WTC11 (cell line): ENCODE results near the gene SIGLEC1. TPM values are rescaled to one million over a fixed set of nuclear protein-coding genes. Genes with fewer than 3 reads are reported as not detected.

Source experiments
- ATAC-seq: fragments of 200-7000 bp; cut with Tn5 transposase; 2 replicates; pipeline ENCODE4 v1.10.0; 2021; ENCODE audit warnings: mild to moderate bottlenecking, moderate library complexity
- CTCF ChIA-PET: fragments of 300-600 bp; sonication (Branson Sonifier 250); formaldehyde crosslinking; loops from one replicate; lab custom pipeline; 2021; ENCODE audit warnings: antibody characterized with exemption; lab: Charles Lee
- POLR2A ChIA-PET: fragments of 350-600 bp; sonication (Branson Sonifier 250); formaldehyde crosslinking; loops from one replicate; lab custom pipeline; 2021; ENCODE audit warnings: antibody characterized with exemption; lab: Charles Lee
- DNase-seq: peaks from one replicate; pipeline ENCODE4 v3.0.0; 2021; ENCODE audit warnings: low spot score
- H3K27ac Mint-ChIP-seq: 2 replicates; pipeline ENCODE4 v1.8.0; 2021; ENCODE audit warnings: mixed read lengths
- H3K27me3 Mint-ChIP-seq: 2 replicates; pipeline ENCODE4 v1.8.0; 2021; ENCODE audit warnings: low read depth, mild to moderate bottlenecking, moderate library complexity, mixed read lengths
- H3K36me3 Mint-ChIP-seq: 2 replicates; pipeline ENCODE4 v1.8.0; 2021; ENCODE audit warnings: mixed read lengths
- H3K4me1 Mint-ChIP-seq: 2 replicates; pipeline ENCODE4 v1.8.0; 2022; ENCODE audit warnings: mixed read lengths
- H3K4me3 Mint-ChIP-seq: 2 replicates; pipeline ENCODE4 v1.8.0; 2021; ENCODE audit warnings: mild to moderate bottlenecking, moderate library complexity, mixed read lengths
- H3K9me3 Mint-ChIP-seq: 2 replicates; pipeline ENCODE4 v1.8.0; 2021; ENCODE audit warnings: mixed read lengths
- CREM ChIP-seq: sonication (generic); formaldehyde crosslinking; IDR thresholded peaks from 2 replicates; pipeline ENCODE4 v1.8.1; 2022; ENCODE audit warnings: mild to moderate bottlenecking, missing genetic modification reagents, moderate library complexity
- ELF4 ChIP-seq: sonication (generic); formaldehyde crosslinking; IDR thresholded peaks from 2 replicates; pipeline ENCODE4 v1.8.1; 2022; ENCODE audit warnings: low read depth, mild to moderate bottlenecking, moderate library complexity, missing genetic modification reagents
- GABPB1 ChIP-seq: sonication (generic); formaldehyde crosslinking; IDR thresholded peaks from 2 replicates; pipeline ENCODE4 v1.8.1; 2023; ENCODE audit warnings: mild to moderate bottlenecking, missing genetic modification reagents
- SMAD4 ChIP-seq: sonication (generic); formaldehyde crosslinking; IDR thresholded peaks from 2 replicates; pipeline ENCODE4 v1.8.0; 2022; ENCODE audit warnings: mild to moderate bottlenecking, missing genetic modification reagents
- ZNF317 ChIP-seq: sonication (generic); formaldehyde crosslinking; IDR thresholded peaks from 2 replicates; pipeline ENCODE4 v1.8.1; 2023; ENCODE audit warnings: low read depth, mild to moderate bottlenecking, moderate library complexity, missing genetic modification reagents, borderline replicate concordance
- total RNA-seq: library from RNA; stranded (reverse); gene quantifications from 3 replicates; pipeline ENCODE4 v1.2.3, GENCODE V29; 2021
- TF ChIP-seq, protein P1 (sequence below): sonication (generic); formaldehyde crosslinking; IDR thresholded peaks from 2 replicates; pipeline ENCODE4 v1.8.1; 2022; ENCODE audit warnings: mild to moderate bottlenecking, missing genetic modification reagents, moderate library complexity, borderline replicate concordance
- TF ChIP-seq, protein P2 (sequence below): fragments of 250-450 bp; sonication (Bioruptor Pico); IDR thresholded peaks from 2 replicates; pipeline ENCODE4 v1.9.0; 2021; ENCODE audit warnings: moderate library complexity, mild to moderate bottlenecking, inconsistent platforms, borderline replicate concordance
- TF ChIP-seq, protein P3 (sequence below): fragments of 250-450 bp; sonication (Bioruptor Pico); IDR thresholded peaks from 2 replicates; pipeline ENCODE4 v1.8.0; 2021; ENCODE audit warnings: mild to moderate bottlenecking
- TF ChIP-seq, protein P4 (sequence below): sonication (generic); formaldehyde crosslinking; conservative IDR thresholded peaks from 2 replicates; pipeline ENCODE4 v1.8.1; 2023; ENCODE audit warnings: mild to moderate bottlenecking, low read depth, missing genetic modification reagents, moderate library complexity
- TF ChIP-seq, protein P5 (sequence below): sonication (generic); formaldehyde crosslinking; IDR thresholded peaks from 2 replicates; pipeline ENCODE4 v1.8.1; 2022; ENCODE audit warnings: missing genetic modification reagents, borderline replicate concordance
- TF ChIP-seq, protein P6 (sequence below): sonication (generic); formaldehyde crosslinking; IDR thresholded peaks from 2 replicates; pipeline ENCODE4 v1.8.1; 2023; ENCODE audit warnings: mild to moderate bottlenecking, missing genetic modification reagents, borderline replicate concordance
- TF ChIP-seq, protein P7 (sequence below): fragments of 250-450 bp; sonication (Bioruptor Pico); IDR thresholded peaks from 2 replicates; pipeline ENCODE4 v1.9.0; 2021; ENCODE audit warnings: mild to moderate bottlenecking, borderline replicate concordance

The SIGLEC1 gene
- total RNA-seq, 1 experiment from 2014 or later = 0.04 TPM

DNA sequence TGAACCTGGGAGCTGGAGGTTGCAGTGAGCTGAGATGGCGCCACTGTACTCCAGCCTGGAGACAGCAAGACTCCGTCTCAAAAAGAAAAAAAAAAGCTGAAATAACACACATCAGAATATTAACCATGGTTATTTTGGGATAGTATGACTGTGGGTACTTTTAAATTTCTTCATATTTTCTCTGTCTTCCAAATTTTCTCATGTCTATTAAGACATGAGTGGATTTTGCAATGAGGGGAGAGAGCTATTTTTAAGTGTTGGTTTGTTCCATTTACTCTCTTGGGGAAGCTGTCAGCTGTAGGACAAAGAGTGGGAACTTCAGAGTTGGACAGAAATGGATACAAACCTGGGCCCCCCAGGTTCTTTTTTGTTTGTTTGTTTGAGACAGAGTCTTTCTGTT lies 44.9 kb upstream of the SIGLEC1 start:
- CTCF ChIA-PET = interaction anchor here (0.6 to 1.8 kb wide), 11 partner anchors 10 to 315 kb away, joined by 3 to 5 read pairs (median 3); partner anchors contain the start of genes ADISSP and SPEF1
- no peak for DNase-seq
- POLR2A ChIA-PET = interaction anchor here (0.6 to 1.1 kb wide), 2 partner anchors 46 to 75 kb away, joined by 3 read pairs; partner anchors contain the start of gene ADAM33
- peaks cover 2% of the 10 kb centered on the region; the same call in 1 of the 2 replicates for H3K4me1 Mint-ChIP-seq
- no peak overlapping the region for H3K27ac Mint-ChIP-seq
- no peaks in the 10 kb centered on the region for H3K9me3 Mint-ChIP-seq
- ATAC-seq = no peak
- no peak overlapping the region for H3K4me3 Mint-ChIP-seq
- H3K27me3 Mint-ChIP-seq = no peaks in the 10 kb centered on the region; the same call in 1 of the 2 replicates
- TF ChIP-seq, protein P1, sequence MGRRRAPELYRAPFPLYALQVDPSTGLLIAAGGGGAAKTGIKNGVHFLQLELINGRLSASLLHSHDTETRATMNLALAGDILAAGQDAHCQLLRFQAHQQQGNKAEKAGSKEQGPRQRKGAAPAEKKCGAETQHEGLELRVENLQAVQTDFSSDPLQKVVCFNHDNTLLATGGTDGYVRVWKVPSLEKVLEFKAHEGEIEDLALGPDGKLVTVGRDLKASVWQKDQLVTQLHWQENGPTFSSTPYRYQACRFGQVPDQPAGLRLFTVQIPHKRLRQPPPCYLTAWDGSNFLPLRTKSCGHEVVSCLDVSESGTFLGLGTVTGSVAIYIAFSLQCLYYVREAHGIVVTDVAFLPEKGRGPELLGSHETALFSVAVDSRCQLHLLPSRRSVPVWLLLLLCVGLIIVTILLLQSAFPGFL (CRISPR knock-in tag) = no peak
- TF ChIP-seq, protein P2, sequence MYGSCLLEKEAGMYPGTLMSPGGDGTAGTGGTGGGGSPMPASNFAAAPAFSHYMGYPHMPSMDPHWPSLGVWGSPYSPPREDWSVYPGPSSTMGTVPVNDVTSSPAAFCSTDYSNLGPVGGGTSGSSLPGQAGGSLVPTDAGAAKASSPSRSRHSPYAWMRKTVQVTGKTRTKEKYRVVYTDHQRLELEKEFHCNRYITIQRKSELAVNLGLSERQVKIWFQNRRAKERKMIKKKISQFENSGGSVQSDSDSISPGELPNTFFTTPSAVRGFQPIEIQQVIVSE (CRISPR knock-in tag) = no peak
- TF ChIP-seq SMAD4 (CRISPR knock-in tag) (no peak), ZNF317 (no peak), ELF4 (CRISPR knock-in tag) (no peak), CREM (CRISPR knock-in tag) (no peak)
- TF ChIP-seq, protein P3, sequence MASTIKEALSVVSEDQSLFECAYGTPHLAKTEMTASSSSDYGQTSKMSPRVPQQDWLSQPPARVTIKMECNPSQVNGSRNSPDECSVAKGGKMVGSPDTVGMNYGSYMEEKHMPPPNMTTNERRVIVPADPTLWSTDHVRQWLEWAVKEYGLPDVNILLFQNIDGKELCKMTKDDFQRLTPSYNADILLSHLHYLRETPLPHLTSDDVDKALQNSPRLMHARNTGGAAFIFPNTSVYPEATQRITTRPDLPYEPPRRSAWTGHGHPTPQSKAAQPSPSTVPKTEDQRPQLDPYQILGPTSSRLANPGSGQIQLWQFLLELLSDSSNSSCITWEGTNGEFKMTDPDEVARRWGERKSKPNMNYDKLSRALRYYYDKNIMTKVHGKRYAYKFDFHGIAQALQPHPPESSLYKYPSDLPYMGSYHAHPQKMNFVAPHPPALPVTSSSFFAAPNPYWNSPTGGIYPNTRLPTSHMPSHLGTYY (CRISPR knock-in tag) = no peak
- TF ChIP-seq, protein P4, sequence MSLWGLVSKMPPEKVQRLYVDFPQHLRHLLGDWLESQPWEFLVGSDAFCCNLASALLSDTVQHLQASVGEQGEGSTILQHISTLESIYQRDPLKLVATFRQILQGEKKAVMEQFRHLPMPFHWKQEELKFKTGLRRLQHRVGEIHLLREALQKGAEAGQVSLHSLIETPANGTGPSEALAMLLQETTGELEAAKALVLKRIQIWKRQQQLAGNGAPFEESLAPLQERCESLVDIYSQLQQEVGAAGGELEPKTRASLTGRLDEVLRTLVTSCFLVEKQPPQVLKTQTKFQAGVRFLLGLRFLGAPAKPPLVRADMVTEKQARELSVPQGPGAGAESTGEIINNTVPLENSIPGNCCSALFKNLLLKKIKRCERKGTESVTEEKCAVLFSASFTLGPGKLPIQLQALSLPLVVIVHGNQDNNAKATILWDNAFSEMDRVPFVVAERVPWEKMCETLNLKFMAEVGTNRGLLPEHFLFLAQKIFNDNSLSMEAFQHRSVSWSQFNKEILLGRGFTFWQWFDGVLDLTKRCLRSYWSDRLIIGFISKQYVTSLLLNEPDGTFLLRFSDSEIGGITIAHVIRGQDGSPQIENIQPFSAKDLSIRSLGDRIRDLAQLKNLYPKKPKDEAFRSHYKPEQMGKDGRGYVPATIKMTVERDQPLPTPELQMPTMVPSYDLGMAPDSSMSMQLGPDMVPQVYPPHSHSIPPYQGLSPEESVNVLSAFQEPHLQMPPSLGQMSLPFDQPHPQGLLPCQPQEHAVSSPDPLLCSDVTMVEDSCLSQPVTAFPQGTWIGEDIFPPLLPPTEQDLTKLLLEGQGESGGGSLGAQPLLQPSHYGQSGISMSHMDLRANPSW = no peak
- peaks cover 19% of the 10 kb centered on the region for H3K36me3 Mint-ChIP-seq

DNA sequence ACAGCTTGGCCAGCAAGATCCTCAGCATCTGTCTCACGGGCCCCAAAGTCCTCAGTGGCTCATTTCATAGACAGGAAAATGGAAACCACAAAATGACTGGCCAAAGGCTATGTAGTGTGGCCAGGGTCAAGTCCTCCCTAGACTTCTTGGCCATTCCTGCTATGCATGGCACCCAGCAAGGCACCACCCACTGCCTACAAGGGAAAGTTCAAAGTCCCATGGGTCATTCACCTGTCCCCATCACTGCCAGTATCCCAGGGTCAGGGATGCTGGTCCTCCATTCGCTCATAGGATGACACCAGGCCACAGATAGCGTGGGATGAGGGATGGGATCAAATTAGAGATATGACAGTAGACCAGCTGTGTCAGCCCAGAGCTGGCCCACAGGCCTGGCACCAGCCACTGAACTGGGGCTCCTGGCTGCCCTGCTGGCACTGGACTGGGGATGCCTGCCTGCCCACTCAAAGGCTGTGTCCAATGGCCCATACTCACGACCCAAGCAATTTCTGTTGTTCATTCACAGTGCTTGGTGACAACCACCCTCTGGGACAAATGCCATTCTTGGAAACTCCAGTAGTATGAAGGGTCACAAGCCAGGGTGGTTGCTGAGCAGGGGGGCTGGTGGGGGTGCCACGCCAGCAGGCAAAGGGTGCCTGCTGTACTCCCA lies 43.5 kb upstream of the SIGLEC1 start:
- no peaks in the 10 kb centered on the region for H3K9me3 Mint-ChIP-seq
- CTCF ChIA-PET = interaction anchor here (1.3 to 8.7 kb wide), 7 partner anchors 10 to 64 kb away, joined by 4 to 195 read pairs (median 5); partner anchors contain the start of genes ADISSP and AP5S1
- TF ChIP-seq GABPB1 (CRISPR knock-in tag) = no peak
- TF ChIP-seq, all 79 proteins: peak for 0
- Mint-ChIP-seq H3K4me3 (no peak overlapping the region), H3K4me1 (peaks cover 4% of the 10 kb centered on the region), H3K36me3 (peaks cover 18% of the 10 kb centered on the region), H3K27me3 (peaks cover 2% of the 10 kb centered on the region), H3K27ac (no peak overlapping the region)
- POLR2A ChIA-PET = interaction anchor here (0.6 kb wide), 1 partner anchor 101 kb away, joined by 3 read pairs; no protein-coding TSS in a partner anchor
- DNase-seq = no peak
- ATAC-seq = no peak

DNA sequence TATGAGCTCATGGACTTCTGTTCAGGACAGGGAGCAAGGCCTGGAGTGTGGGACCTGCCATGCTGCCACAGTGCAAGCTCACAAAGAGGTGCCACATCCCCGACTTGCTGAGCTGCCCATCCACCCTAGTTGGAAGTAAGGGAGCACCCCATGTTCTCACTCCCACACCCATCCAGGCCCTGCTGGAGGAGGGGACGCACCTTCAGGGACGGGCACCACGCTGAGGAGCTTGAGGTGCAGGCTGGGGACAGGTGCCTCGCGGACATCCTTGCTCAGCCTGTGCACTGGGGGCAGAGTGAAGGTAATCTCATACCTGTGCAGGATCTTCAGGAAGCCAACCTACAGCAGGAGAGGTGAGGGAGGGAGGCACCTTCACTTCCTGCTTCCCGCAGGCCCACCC lies 42.9 kb upstream of the SIGLEC1 start:
- Mint-ChIP-seq H3K4me1 (peaks cover 6% of the 10 kb centered on the region), H3K36me3 (peaks cover 21% of the 10 kb centered on the region), H3K4me3 (no peak overlapping the region), H3K27ac (no peak overlapping the region), H3K9me3 (no peaks in the 10 kb centered on the region), H3K27me3 (peaks cover 9% of the 10 kb centered on the region)
- no peak for DNase-seq
- POLR2A ChIA-PET = no interaction called here
- ATAC-seq = no peak
- CTCF ChIA-PET = interaction anchor here (1.1 to 8.7 kb wide), 5 partner anchors 10 to 65 kb away, joined by 3 to 195 read pairs (median 10); partner anchors contain the start of genes ADISSP and AP5S1
- TF ChIP-seq ZNF317 = no peak
- TF ChIP-seq, protein P5, sequence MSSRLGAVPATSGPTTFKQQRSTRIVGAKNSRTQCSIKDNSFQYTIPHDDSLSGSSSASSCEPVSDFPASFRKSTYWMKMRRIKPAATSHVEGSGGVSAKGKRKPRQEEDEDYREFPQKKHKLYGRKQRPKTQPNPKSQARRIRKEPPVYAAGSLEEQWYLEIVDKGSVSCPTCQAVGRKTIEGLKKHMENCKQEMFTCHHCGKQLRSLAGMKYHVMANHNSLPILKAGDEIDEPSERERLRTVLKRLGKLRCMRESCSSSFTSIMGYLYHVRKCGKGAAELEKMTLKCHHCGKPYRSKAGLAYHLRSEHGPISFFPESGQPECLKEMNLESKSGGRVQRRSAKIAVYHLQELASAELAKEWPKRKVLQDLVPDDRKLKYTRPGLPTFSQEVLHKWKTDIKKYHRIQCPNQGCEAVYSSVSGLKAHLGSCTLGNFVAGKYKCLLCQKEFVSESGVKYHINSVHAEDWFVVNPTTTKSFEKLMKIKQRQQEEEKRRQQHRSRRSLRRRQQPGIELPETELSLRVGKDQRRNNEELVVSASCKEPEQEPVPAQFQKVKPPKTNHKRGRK (CRISPR knock-in tag) = no peak
- TF ChIP-seq, protein P6, sequence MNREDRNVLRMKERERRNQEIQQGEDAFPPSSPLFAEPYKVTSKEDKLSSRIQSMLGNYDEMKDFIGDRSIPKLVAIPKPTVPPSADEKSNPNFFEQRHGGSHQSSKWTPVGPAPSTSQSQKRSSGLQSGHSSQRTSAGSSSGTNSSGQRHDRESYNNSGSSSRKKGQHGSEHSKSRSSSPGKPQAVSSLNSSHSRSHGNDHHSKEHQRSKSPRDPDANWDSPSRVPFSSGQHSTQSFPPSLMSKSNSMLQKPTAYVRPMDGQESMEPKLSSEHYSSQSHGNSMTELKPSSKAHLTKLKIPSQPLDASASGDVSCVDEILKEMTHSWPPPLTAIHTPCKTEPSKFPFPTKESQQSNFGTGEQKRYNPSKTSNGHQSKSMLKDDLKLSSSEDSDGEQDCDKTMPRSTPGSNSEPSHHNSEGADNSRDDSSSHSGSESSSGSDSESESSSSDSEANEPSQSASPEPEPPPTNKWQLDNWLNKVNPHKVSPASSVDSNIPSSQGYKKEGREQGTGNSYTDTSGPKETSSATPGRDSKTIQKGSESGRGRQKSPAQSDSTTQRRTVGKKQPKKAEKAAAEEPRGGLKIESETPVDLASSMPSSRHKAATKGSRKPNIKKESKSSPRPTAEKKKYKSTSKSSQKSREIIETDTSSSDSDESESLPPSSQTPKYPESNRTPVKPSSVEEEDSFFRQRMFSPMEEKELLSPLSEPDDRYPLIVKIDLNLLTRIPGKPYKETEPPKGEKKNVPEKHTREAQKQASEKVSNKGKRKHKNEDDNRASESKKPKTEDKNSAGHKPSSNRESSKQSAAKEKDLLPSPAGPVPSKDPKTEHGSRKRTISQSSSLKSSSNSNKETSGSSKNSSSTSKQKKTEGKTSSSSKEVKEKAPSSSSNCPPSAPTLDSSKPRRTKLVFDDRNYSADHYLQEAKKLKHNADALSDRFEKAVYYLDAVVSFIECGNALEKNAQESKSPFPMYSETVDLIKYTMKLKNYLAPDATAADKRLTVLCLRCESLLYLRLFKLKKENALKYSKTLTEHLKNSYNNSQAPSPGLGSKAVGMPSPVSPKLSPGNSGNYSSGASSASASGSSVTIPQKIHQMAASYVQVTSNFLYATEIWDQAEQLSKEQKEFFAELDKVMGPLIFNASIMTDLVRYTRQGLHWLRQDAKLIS (CRISPR knock-in tag) = no peak
- TF ChIP-seq, protein P7, sequence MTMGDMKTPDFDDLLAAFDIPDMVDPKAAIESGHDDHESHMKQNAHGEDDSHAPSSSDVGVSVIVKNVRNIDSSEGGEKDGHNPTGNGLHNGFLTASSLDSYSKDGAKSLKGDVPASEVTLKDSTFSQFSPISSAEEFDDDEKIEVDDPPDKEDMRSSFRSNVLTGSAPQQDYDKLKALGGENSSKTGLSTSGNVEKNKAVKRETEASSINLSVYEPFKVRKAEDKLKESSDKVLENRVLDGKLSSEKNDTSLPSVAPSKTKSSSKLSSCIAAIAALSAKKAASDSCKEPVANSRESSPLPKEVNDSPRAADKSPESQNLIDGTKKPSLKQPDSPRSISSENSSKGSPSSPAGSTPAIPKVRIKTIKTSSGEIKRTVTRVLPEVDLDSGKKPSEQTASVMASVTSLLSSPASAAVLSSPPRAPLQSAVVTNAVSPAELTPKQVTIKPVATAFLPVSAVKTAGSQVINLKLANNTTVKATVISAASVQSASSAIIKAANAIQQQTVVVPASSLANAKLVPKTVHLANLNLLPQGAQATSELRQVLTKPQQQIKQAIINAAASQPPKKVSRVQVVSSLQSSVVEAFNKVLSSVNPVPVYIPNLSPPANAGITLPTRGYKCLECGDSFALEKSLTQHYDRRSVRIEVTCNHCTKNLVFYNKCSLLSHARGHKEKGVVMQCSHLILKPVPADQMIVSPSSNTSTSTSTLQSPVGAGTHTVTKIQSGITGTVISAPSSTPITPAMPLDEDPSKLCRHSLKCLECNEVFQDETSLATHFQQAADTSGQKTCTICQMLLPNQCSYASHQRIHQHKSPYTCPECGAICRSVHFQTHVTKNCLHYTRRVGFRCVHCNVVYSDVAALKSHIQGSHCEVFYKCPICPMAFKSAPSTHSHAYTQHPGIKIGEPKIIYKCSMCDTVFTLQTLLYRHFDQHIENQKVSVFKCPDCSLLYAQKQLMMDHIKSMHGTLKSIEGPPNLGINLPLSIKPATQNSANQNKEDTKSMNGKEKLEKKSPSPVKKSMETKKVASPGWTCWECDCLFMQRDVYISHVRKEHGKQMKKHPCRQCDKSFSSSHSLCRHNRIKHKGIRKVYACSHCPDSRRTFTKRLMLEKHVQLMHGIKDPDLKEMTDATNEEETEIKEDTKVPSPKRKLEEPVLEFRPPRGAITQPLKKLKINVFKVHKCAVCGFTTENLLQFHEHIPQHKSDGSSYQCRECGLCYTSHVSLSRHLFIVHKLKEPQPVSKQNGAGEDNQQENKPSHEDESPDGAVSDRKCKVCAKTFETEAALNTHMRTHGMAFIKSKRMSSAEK (CRISPR knock-in tag) = no peak
